HFFc6 (cell line): ENCODE measurements around the gene HLA-DRA. TPM values are rescaled to one million over a fixed set of nuclear protein-coding genes. Genes with fewer than 3 reads are reported as not detected.

ENCODE experiments used
- DNase-seq: peaks from one replicate; pipeline ENCODE4 v3.0.0-alpha.2; 2018
- H3K27ac Mint-ChIP-seq: 2 replicates; pipeline ENCODE4 v1.8.0; 2020; ENCODE audit warnings: mild to moderate bottlenecking, mixed read lengths
- H3K27me3 Mint-ChIP-seq: 2 replicates; pipeline ENCODE4 v1.8.0; 2021; ENCODE audit warnings: mild to moderate bottlenecking, moderate library complexity, mixed read lengths; ENCODE audit not compliant: insufficient read depth
- H3K36me3 Mint-ChIP-seq: 2 replicates; pipeline ENCODE4 v1.8.0; 2021; ENCODE audit warnings: low read depth, mixed read lengths
- H3K4me1 Mint-ChIP-seq: 2 replicates; pipeline ENCODE4 v1.8.0; 2020; ENCODE audit warnings: low read depth, mixed read lengths
- H3K4me3 Mint-ChIP-seq: 2 replicates; pipeline ENCODE4 v1.8.0; 2020; ENCODE audit warnings: mild to moderate bottlenecking, moderate library complexity, mixed read lengths
- H3K9me3 Mint-ChIP-seq: 2 replicates; pipeline ENCODE4 v1.8.0; 2020; ENCODE audit warnings: mild to moderate bottlenecking, mixed read lengths
- long read RNA-seq: library from polyadenylated mRNA; unstranded; transcript quantifications from one replicate; pipeline ENCODE4 v2.0.0, GENCODE V29; 2019
- total RNA-seq, 6 experiments: library from RNA; stranded (reverse); fragmentation: NEBNext Ultra II Directional; extraction: Animal tissue kit (Norgen Biotek cat#: 25700); gene quantifications; 2 replicates in 1 of 6; 3 replicates in 5 of 6; pipeline ENCODE4 v1.2.3, GENCODE V29; 2021
- TF ChIP-seq, protein P1 (sequence below): fragments of 200-600 bp; sonication (generic); IDR thresholded peaks from 2 replicates; pipeline ENCODE4 v1.5.0; 2021; ENCODE audit warnings: antibody characterized with exemption, mild to moderate bottlenecking

HLA-DRA gene
- total RNA-seq: not detected
- long read RNA-seq: 0 reads

- Mint-ChIP-seq H3K27me3 (peaks cover 6% of the 10 kb centered on the region), H3K9me3 (no peaks in the 10 kb centered on the region), H3K4me3 (no peak within 1 kb of the TSS), H3K4me1 (no peaks in the 10 kb centered on the region), H3K27ac (no peak within 1 kb of the TSS), H3K36me3 (no peaks in the 10 kb centered on the region)
- DNase-seq: peak; percentile 66
- TF ChIP-seq, protein P1, sequence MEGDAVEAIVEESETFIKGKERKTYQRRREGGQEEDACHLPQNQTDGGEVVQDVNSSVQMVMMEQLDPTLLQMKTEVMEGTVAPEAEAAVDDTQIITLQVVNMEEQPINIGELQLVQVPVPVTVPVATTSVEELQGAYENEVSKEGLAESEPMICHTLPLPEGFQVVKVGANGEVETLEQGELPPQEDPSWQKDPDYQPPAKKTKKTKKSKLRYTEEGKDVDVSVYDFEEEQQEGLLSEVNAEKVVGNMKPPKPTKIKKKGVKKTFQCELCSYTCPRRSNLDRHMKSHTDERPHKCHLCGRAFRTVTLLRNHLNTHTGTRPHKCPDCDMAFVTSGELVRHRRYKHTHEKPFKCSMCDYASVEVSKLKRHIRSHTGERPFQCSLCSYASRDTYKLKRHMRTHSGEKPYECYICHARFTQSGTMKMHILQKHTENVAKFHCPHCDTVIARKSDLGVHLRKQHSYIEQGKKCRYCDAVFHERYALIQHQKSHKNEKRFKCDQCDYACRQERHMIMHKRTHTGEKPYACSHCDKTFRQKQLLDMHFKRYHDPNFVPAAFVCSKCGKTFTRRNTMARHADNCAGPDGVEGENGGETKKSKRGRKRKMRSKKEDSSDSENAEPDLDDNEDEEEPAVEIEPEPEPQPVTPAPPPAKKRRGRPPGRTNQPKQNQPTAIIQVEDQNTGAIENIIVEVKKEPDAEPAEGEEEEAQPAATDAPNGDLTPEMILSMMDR: no peak
These were observed at the start of gene HLA-DRA for GRCh38 chr6:32439602-32440214. TSS of gene HLA-DRA (plus strand) at chr6:32439887. CDS start at chr6:32439951, 64 bp downstream.

GRCh38 chr6:32391505-32391904 lies 48.2 kb upstream of the HLA-DRA start:
- DNase-seq: no peak
- Mint-ChIP-seq H3K27ac (no peak overlapping the region), H3K9me3 (no peaks in the 10 kb centered on the region), H3K27me3 (peaks cover 23% of the 10 kb centered on the region), H3K4me1 (no peaks in the 10 kb centered on the region), H3K4me3 (no peak overlapping the region), H3K36me3 (no peaks in the 10 kb centered on the region)
- TF ChIP-seq, protein P1: no peak

DNA sequence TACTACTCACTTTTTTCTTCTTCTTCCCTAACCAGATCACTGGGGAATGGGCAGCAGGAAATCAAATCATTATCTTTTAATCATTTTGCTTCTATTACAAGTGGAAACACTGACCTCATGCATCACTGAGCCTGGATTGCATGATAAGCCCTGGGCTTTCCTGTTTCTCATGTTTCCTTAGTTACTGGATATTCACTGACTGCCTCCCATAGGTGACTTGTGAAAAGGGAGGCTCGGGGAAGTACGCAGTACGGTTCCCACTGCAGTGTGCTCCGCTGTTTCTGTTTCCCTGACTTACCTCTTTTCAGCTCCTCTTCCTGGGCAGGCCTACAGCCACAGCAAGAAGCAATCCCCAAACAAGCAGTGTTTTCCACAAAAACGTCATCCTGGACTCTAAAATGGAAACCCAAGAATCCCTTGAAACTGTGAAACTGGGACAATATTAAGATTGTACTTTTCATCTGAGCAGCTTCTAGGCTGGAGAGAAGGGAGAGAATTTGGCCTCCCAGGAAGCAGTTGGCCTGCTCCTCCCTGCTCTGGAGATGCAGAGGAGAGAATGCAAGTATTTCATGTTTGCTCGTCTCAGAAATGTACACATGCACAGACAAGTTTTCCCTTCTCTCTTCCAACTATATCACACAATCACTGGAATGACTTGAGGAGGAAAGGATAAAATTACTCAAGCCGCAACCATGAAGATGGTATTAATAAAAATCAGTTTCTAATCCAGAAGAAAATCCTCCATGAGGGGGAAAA lies 45.8 kb upstream of the HLA-DRA start:
- no peaks in the 10 kb centered on the region for H3K36me3 Mint-ChIP-seq
- no peaks in the 10 kb centered on the region; the same call in 1 of the 2 replicates for H3K9me3 Mint-ChIP-seq
- no peak overlapping the region for H3K4me3 Mint-ChIP-seq
- H3K4me1 Mint-ChIP-seq: peaks cover 6% of the 10 kb centered on the region
- TF ChIP-seq, protein P1: no peak
- DNase-seq: no peak
- no peak overlapping the region for H3K27ac Mint-ChIP-seq
- H3K27me3 Mint-ChIP-seq: peaks cover 17% of the 10 kb centered on the region

- Mint-ChIP-seq H3K36me3 (no peaks in the 10 kb centered on the region), H3K9me3 (no peaks in the 10 kb centered on the region; the same call in 1 of the 2 replicates), H3K4me1 (peaks cover 6% of the 10 kb centered on the region), H3K27me3 (peaks cover 15% of the 10 kb centered on the region; the same call in 1 of the 2 replicates), H3K27ac (no peak overlapping the region), H3K4me3 (no peak overlapping the region)
- no peak for DNase-seq
- TF ChIP-seq, protein P1: no peak
These were observed 43.7 kb upstream of the HLA-DRA start for GRCh38 chr6:32396028-32396427.

- DNase-seq: peak; percentile 4
- Mint-ChIP-seq H3K4me1 (peaks cover 6% of the 10 kb centered on the region), H3K27me3 (peaks cover 19% of the 10 kb centered on the region), H3K4me3 (no peak overlapping the region), H3K9me3 (no peaks in the 10 kb centered on the region; the same call in 1 of the 2 replicates), H3K27ac (no peak overlapping the region), H3K36me3 (no peaks in the 10 kb centered on the region)
- TF ChIP-seq, protein P1: no peak
These were observed 42.3 kb upstream of the HLA-DRA start for GRCh38 chr6:32397252-32397920.
